GM19467 (cell line): ENCODE measurements around the gene KATNA1.

Experiments
- ATAC-seq: cut with Tn5 transposase; IDR thresholded peaks from one replicate; pipeline ENCODE4 v1.9.1; 2021; ENCODE audit warnings: mild to moderate bottlenecking, moderate library complexity; ENCODE audit not compliant: unreplicated experiment

The KATNA1 gene

DNA sequence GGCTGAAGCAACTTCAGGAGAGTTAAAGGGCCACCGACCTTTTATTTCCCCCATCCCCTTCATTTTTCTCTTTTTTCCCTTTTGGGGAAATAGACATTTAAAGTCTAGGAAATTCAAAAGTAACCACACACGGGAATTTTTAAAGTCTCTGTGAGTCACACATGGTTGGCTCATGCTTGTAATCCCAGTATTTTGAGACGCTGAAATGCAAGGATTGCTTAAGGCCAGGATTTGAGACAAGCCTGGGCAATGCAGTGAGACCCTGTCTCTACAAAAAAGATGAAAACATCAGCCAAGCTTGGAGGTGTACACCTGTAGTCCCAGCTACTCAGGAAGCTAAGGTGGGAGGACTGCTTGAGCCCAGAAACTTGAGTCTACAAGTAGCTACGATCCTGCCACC lies 34.2 kb downstream of the KATNA1 start:
- ATAC-seq: no peak

DNA sequence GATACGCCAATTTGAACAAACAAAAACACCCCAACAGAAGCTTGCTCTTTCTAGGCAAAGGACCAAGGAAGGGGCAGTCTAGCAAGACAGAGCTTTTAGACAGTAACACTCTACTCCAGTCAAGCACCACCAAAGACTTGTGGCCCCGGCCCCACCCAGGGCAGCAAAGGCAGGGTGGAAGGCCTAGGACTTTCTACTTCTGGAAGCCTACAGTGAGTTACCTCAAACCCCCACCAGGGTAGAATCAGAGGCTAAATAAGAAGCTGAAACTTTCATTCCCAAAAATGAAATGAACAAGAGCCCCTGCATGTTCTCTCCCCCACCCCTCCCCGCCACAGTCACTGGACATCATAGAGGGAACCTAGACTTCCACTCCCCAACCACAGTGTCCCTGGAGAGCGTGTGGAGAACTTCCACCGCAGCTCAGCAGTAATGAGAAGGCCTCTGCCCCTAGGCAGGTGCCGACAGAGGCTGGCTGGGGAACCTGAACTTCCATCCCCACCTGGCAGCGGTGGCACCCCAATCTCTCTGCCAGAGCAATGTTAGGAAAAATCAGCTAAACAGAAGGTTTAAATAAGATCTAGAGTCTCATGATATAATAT lies 40.0 kb downstream of the KATNA1 start:
- no peak for ATAC-seq

DNA sequence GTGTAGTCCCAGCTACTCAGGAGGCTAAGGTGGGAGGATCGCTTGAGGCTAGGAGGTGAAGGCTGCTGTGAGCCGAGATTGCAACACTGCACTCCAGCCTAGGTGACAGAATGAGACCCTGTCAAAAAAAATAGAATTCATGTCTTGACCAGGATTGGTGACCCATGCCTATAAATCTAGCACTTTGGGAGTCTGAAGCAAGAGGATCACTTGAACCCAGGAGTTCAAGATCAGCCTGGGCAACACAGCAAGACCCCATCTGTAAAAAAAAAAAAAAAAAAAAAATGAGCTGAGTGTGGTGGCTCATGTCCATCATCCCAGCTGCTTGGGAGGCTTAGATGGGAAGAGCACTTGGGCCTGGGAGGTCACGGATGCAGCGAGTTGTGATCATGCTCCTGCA lies 48.0 kb downstream of the KATNA1 start:
- no peak for ATAC-seq

DNA sequence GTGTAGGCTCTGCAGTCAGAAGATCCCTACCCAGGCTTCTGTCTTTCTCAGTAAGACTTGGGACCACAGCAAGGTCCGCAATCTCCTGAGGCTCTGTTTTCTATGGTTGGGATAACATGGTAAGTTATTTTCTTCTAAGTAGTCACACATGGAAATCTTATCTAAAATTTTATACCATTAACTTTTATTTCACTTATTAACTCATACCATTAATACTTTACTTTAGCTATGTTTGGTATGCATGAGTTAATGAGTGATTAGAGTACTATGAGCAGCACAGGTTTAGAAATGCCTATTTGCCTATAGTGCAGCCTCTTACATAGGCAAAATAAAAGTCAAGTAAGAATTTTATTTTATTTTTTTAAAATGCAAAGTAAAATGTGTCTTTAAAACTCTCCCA lies 55.1 kb downstream of the KATNA1 start:
- ATAC-seq: no peak

DNA sequence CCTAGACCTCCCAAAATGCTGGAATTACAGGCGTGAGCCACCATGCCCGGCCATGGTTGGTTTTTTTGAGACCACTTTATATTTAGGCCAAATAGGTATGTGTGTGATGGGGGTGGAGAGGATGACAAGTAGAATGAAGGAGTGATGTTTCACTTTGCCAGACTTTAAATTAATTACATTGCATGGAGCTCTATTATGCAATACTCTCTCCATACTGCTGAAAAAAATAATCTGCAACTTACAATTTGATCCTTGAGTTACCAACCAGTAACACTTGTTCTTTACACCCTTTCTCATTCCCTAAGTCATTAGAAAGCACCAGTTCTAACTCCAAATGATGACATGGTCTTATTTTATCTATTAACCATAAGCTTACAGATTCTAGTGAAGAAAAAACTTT lies 55.5 kb downstream of the KATNA1 start:
- no peak for ATAC-seq

DNA sequence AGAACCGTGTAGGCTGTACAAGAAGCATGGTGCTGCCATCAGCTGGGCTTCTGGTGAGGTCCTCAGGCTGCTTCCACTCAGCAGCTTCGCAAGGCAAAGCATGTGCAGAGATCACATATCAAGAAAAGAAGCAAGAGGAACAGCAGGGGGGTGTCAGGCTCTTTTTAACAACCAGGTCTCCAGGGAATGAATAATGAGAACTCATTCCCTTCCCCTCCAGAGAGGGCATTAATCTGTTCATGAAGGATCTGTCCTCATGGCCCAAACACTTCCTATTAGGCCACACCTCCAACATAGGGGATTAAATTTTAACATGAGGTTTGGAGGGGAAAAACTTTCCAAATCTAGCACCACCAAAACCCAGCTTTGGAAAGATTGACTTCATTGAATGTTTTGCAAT lies 62.4 kb downstream of the KATNA1 start:
- no peak for ATAC-seq

DNA sequence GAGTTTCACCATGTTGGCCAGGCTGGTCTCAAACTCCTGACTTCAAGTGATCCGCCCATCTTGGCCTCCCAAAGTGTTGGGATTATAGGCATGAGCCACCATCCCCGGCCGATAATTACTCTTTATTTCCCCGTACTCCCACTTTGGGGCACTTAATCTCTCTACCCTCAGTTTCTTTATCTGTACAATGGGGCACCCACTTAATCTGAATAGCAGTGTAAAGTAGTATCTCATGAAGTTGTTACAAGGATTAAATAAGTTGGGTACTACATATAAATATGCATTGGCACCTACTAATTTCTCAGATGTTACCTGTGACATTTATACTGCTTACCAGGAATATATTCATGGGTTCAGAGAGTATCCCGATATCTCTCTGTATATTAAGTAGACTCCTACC lies 67.2 kb downstream of the KATNA1 start:
- no peak for ATAC-seq

DNA sequence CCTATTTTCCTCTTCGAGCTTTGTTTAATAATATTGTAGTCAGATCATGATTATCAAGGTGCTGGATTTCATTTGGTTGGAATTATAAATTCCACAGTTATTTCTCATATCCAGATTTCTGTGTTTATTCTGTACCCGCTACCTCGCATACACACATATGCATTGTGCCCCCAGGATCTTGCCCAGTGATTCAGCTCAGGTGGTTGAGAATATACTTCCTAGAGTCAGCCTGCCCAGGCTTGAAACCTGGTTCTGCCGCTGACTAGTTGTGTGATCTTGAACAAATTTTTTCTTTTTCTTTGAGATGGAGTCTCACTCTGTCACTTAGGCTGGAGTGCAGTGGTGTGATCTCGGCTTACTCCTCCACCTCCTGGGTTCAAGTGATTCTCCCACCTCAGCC lies 67.6 kb downstream of the KATNA1 start:
- ATAC-seq: no peak

DNA sequence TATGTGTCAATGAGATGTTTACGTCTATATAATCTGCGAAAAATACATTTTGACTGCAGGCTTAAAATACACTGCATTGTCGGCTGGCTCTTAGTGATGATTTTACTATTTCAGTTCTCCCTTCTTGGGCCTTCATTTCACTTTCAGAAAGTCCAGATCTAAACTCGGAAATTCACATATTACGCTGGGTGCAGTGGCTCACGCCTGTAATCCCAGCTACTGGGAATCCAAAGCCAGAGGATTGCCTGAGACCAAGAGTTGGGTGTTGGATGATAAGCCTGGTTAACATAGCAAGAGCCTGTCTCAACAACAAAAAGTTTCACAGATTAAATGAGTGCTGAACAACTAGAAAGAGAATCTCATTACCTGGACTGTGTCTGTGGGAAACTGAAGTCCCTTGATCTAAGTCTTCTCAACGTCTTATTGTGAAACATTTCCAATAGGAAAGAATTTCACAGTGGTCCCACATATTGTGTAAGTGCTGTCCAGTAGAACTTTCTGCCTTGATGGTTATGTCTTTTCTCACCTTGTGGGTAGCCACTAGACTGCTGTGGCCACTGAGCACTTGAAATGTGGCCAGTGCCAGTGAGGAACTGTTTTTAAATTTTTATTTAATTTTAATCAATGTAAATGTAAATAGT lies 80.4 kb downstream of the KATNA1 start:
- ATAC-seq: no peak

DNA sequence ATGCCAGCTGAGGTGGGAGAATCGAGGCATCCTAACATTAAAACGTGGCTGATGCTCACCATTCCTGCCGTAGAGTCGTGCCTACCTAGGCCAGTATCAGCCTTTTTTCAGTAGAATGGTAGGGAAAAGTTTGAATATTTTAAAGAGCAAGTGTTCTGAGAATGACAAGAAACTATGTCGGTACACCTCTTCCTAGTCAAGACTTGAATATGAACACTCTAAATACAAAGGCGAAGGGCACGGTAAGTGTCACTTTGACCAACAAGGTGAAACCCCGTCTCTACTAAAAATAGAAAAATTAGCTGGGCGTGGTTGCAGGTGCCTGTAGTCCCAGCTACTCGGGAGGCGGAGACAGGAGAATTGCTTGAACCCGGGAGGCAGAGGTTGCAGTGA lies 81.3 kb downstream of the KATNA1 start:
- ATAC-seq: no peak

DNA sequence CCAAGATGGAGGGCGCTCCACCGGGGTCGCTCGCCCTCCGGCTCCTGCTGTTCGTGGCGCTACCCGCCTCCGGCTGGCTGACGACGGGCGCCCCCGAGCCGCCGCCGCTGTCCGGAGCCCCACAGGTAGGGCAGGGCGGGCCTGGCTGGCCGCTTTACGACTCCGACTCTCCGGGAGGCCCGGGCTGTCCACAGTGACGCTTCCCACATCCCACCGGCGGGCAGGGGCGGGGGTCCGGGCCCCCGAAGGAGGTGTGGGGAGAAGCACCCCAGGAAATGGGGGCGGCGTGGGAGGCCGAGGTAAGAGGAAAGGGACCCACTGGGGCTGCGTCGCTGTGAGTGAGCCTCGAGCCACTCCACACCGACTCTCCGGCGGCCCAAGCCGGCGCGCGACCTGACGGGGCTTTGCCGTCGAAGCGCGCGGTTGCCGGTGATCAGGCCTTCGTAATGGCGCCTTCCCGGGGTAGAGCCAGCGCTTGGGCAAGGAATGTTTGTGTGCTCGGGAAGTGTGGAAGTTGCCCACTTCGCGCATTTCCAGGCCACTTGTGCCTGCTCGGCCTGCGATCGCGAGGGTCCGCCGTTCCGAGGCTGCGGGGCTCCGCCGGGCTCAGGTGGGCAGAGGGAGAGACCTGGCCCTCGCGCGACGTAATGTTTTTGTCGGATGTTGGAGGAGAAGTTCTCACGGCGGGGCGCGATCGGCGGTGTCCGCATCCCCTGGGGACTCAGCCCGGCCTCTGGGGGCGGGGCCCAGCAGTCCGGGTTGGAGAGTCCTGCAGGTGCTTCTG lies 81.9 kb downstream of the KATNA1 start:
- no peak for ATAC-seq

DNA sequence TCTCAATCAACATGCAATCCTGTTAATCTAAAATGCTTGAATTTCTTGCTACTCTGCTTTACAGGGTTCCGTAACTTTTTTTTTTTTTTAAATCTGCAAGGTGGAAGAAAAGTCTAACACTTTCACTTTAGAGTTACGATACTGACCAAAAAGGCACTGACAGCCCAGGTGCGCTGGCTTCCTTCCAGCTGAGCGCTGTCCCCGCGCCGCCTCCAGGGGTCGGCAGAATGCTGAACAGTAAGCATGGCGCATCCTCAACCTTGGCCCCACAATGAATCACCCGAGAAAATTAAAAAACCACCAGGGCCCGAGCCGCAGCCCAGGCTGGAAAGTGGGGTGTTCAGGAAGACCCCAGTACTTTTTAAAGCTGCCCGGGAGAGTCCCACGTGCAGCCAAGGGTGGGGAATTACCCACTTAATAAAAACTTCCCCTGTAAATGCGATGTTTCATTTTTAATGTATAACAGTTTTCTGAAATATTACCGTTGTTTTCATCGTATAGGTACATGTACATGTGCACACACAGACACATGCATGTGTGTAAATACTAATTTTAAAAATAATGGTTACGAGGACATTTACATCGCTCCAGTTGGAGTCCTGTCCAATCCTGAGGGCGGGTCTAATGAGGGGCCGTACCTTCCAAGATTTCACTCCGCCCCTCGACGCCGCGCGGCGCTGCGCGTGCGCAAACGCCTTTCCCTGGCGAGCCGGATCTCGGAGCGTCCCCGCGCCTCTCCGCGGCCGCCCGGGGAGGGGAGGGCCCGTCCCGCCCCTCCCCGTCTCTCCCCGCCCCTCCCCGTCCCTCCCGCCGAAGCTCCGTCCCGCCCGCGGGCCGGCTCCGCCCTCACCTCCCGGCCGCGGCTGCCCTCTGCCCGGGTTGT lies 82.7 kb downstream of the KATNA1 start, which contains the start of gene GINM1:
TSS of gene GINM1 (plus strand) at position 849 of the 883 bp plus-strand sequence. CDS start 40 bp downstream, outside the sequence.
- ATAC-seq: peak; percentile 81

DNA sequence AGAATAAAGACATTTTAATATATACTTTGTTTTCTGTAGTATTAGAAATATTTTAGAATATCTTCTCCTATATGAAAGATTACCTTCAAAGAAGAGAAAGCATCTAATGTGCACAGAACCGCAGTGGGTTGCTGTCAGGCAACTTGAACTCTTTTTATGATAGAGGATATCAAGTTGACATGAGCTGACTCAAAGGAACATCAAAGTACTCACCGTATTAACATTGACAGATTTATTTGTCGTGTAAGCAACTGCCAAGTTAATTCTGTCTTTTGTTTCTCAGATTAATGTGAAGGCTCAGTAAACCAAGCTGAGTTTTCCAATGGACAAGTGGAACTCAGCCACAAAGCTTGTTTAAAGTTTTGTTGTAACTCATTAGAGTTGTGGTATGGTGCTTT lies 84.6 kb downstream of the KATNA1 start:
- no peak for ATAC-seq

DNA sequence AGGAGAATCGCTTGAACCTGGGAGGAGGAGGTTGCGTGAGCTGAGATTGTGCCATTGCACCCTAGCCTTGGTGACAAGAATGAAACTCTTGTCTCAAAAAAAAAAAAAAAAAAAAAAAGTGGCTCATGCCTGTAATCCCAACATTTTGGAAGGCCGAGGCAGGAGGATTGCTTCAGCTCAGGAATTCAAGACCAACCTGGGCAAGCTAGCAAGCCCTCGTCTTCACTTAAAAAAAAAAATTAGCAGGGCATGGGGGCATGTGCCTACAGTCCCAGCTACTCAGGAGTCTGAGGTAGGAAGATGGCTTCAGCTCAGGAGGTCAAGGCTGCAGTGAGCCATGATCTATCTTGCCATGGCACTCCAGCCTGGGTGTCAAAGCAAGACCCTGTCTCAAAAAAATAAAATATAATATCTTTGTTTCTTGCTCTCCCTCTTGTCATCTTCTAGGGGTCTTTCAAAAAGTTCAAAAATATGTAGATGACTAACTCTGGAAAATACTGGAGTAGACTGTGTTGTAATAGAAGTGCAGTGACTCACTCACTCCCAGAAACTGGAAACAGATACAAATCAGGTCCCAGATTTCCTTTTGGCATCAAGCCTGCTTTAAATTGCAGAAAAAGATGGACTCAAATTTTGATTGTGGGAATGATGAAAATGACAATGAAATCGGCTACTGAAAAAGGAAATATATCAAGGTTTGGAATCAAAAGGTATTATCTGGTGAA lies 85.1 kb downstream of the KATNA1 start:
- no peak for ATAC-seq

DNA sequence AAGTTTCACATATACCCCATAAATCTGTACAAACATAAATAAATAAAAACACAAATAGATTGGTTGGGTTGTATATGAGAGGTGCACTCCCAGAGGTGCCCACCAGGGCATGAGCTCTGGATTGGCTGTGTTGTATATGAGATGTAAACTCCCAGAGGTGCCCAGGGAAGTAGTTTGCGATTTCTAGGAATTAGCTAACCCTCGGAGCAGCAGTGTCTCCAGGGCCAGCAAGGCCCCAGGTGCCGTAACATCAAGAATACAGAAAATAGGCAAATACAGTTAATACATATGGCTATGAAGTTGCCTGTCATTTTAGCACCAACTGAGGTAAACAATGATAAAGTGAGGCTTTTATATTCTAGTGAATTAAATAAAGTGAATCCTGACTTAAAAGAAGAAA lies 87.8 kb downstream of the KATNA1 start:
- ATAC-seq: no peak

DNA sequence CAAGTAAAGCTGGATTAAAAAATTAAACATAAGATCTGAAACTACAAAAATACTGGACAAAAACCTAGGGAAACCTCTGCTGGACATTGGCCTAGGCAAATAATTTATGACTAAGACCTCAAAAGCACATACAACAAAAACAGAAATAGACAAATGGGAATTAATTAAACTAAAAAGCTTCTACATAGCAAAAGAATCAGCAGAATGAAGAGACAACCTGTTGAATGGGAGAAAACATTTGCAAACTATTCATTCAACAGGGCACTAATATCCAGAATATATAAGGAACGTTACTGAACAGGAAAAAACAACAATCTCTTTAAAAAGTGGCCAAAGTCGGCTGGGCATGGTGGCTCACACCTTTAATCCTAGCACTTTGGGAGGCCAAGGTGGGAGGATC lies 89.1 kb downstream of the KATNA1 start:
- ATAC-seq: no peak

DNA sequence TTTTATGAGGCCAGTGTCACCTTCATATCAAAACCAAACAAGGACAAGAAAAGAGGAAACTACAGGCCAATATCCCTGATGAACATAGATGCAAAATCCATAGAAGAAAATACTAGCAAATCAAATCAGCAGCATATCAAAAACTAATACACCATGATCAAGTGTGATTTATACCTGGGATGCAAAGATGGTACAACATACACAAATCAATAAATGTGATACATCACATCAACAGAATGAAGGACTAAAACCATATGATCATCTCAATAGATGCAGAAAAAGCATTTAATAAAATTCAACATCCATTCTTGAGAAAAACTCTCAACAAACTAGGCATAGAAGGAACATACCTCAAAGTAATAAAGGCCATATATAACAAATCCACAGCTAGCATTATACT lies 90.5 kb downstream of the KATNA1 start:
- ATAC-seq: no peak

DNA sequence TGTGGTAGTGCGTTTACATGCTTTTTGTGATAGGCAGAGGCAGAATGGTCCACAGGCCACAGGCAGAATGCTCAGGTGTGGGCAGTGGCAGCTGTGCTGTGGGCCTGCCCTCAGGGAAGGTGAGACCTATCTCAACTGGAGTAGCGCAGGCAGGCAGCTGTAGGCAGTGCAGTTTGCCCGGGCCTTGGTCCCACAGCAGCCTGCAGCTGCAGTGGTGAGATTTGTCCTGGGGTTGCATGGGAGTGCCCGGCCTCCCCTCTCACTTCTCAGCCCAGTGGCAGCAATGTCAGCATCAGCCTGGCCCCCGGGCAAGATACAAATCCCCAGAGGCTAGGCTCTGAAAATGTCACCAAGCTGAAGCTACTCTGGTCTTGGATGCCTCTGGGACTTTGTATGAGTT lies 96.6 kb downstream of the KATNA1 start:
- no peak for ATAC-seq

DNA sequence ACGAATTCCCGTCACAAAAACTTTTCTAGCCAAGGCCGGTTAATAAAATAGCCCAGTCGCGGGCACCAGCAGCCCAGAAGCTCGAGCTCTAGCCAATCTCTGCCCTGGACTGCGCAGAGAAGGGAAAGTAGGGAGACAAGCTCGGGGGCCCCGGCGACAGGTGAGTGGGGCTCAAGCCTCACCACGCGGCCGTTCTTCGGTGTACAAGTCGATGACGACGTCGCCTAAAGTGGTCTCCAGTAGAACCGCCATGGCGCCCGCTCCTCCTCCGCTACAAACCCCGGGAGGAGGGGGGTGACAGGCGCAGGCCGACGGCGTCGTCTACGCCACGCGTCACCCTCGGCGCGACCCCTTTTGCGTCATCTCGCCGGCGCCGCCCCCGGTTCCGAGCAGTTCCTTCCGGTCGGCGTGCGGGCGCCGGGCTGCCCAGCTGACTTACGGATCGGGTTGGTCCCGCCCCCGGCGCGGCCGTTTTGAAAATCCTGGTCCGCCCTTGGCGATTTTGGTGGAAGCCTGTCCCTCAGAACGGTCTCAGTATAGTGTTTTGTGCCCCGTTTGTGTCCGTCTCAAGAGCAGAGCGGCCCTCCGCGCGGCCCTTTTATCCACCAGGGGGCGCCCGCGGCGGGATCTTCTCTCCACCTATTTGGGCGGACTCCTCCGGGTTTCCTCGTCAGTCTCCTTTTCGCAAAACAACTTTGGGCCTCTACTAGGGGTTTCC lies 102.6 kb downstream of the KATNA1 start, which contains the start of gene PPIL4:
TSS of gene PPIL4 (minus strand) at position 290 of the 718 bp plus-strand sequence. CDS start at position 252, 38 bp downstream.
- ATAC-seq: peak; percentile 87

DNA sequence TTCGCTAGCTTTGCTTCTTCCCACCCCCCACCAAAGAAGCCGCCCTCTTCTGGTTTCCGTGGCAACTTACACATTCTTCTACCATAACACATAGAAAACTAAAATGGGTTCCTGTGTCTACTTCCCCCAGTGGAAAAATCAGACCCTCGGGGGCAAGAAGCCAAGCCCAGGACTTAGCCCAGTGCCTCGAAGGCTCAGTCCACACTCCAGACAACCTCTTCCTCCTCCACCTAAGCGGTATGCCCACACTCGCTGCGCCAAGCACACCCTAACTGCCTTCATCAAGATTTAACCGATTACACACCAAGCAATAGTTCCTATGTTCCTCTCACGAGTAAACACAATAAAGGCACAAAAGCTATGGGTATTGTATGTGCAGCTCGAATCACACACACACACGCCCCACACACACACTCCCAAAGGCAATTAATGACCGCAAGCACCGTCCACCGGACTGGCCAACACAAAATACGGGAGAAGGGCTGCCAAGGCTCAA lies 103.2 kb downstream of the KATNA1 start:
- ATAC-seq: no peak
